Left lung (tissue), 10 donors: ENCODE results near the gene DCLRE1B. TPM values are rescaled to one million over a fixed set of nuclear protein-coding genes. Genes with fewer than 3 reads are reported as not detected.

ENCODE experiments used
- ATAC-seq: fragments of 200-7000 bp; cut with Tn5 transposase; one replicate; pipeline ENCODE4 v1.9.1; 2020; ENCODE audit warnings: moderate library complexity
- DNase-seq, 4 donors: peaks; one replicate each; pipeline ENCODE4 v3.0.0-alpha.2; 2013 to 2020
- H3K27ac ChIP-seq, 2 donors: fragments of 200-600 bp; sonication (generic) in 1 of 2; one replicate each; pipeline versions ENCODE4 v1.5.0 to v1.8.0; 2020 to 2021
- H3K27me3 ChIP-seq, 2 donors: fragments of 200-600 bp; sonication (generic) in 1 of 2; one replicate each; pipeline versions ENCODE4 v1.5.0 to v1.8.0; 2020 to 2021
- H3K36me3 ChIP-seq, 2 donors: fragments of 200-600 bp; sonication (generic) in 1 of 2; one replicate each; pipeline versions ENCODE4 v1.5.0 to v1.8.0; 2020 to 2021
- H3K4me1 ChIP-seq, 2 donors: fragments of 200-600 bp; one replicate each; pipeline ENCODE4 v1.8.0; 2021
- H3K4me3 ChIP-seq, 2 donors: fragments of 200-600 bp; sonication (generic) in 1 of 2; one replicate each; pipeline versions ENCODE4 v1.5.0 to v1.8.0; 2020 to 2021; ENCODE audit warnings: mild to moderate bottlenecking in 1 of 2
- H3K9me3 ChIP-seq, 2 donors: fragments of 200-600 bp; sonication (generic) in 1 of 2; one replicate each; pipeline versions ENCODE4 v1.5.0 to v1.8.0; 2020 to 2021
- intact Hi-C, 2 donors: fragments of 100-400 bp; cut with DNase I; formaldehyde crosslinking; loops; one replicate each; pipeline versions ENCODE4 v1.11.2 to v1.14.2; 2022
- polyA plus RNA-seq, 6 donors: library from polyadenylated mRNA; unstranded; fragments of 120-200 nt; gene quantifications; one replicate each; pipeline ENCODE4 v1.2.1, GENCODE V29; 2013; ENCODE audit not compliant: insufficient read length in 6 of 6
- total RNA-seq, 2 donors: library from RNA; stranded (reverse); fragmentation: NEBNext Ultra II Directional; extraction: Animal tissue kit (Norgen Biotek cat#: 25700); gene quantifications; one replicate each; pipeline ENCODE4 v1.2.1, GENCODE V29; 2021
- TF ChIP-seq, protein P1 (sequence below), 2 donors: fragments of 200-600 bp; sonication (generic) in 1 of 2; IDR thresholded peaks; one replicate each; pipeline versions ENCODE4 v1.5.0 to v1.8.0; 2021; ENCODE audit warnings: antibody characterized with exemption in 2 of 2
- donor health status: DM: no; HTN: yes; CAD: no.
- donor health status: DM: no; HTN: no; CAD: no.

The DCLRE1B gene
- total and polyA plus RNA-seq, 8 donors = 7.3 to 11.9 (median 9.8) TPM

DNA sequence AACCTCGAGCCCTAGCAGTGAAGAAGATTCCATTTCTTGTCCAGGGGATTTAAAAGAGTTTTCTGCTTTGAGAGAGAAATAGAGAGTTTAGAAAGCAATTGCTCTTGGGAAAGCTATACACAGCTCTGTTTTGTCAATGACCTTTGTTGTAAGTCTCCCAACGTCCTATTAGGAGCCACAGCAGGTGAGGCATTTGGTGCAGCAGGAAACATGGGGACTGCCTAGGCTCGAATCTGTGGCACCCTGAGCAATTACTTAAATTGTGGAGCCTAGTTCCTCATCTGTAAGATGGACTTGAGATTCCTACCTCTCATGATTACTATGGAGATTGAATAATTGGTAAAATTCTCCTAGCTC lies 8.2 kb downstream of the DCLRE1B start:
- no peak for DNase-seq

DNA sequence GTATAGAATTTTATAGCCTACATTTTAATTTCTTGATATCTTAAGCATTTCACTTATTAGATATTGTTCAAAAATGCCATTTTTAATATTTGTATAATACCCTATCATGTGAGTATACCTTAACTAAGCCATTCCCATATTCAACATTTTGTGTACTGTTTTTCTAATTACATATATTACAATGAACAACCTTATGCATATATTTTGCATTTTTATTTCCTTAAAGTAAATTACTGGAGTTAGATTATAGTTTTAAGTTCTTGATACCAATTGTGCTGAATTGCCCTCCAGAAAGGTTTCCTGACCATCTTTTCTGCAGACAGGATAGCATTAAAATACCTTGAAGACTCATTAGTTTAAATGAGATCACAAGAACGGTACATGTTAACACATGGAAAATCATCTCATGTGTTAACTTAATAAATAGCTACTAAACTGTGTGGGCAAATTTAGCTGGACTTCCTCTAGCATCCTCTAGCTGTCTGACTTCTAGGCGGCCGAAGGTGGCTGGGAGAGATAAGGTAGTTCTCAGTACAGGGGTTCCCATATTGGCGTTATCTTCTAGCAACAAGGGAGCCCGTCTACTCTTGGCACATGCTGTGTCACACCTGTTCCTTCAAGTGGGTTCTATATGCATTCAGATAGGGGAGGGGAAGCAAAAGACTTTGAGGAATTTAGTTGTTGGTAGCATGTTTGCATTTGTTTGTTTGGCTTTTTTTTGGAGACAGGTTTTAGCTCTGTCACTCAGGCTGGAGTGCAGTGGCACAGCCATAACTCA lies 8.9 kb downstream of the DCLRE1B start:
- Histone ChIP-seq H3K4me1 (peaks cover 0 to 17% of the 10 kb centered on the region in 2 donors), H3K4me3 (no peak overlapping the region), H3K9me3 (no peaks in the 10 kb centered on the region), H3K36me3 (peaks cover 0 to 32% of the 10 kb centered on the region in 2 donors), H3K27me3 (no peaks in the 10 kb centered on the region), H3K27ac (no peak overlapping the region)
- no peak for DNase-seq
- ATAC-seq = no peak
- TF ChIP-seq, protein P1, sequence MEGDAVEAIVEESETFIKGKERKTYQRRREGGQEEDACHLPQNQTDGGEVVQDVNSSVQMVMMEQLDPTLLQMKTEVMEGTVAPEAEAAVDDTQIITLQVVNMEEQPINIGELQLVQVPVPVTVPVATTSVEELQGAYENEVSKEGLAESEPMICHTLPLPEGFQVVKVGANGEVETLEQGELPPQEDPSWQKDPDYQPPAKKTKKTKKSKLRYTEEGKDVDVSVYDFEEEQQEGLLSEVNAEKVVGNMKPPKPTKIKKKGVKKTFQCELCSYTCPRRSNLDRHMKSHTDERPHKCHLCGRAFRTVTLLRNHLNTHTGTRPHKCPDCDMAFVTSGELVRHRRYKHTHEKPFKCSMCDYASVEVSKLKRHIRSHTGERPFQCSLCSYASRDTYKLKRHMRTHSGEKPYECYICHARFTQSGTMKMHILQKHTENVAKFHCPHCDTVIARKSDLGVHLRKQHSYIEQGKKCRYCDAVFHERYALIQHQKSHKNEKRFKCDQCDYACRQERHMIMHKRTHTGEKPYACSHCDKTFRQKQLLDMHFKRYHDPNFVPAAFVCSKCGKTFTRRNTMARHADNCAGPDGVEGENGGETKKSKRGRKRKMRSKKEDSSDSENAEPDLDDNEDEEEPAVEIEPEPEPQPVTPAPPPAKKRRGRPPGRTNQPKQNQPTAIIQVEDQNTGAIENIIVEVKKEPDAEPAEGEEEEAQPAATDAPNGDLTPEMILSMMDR (IDR thresholded peaks at IDR 0.05) = no peak
- intact Hi-C loops = no loop called here

More for the DNA sequence above, 8.2 kb downstream of the DCLRE1B start:
- Histone ChIP-seq H3K9me3 (no peaks in the 10 kb centered on the region), H3K27ac (peak overlapping the region; percentile 31 to 49), H3K27me3 (no peaks in the 10 kb centered on the region), H3K4me3 (no peak overlapping the region), H3K4me1 (peaks cover 0 to 18% of the 10 kb centered on the region in 2 donors), H3K36me3 (peaks cover 0 to 39% of the 10 kb centered on the region in 2 donors)
- intact Hi-C loops = no loop called here
- TF ChIP-seq, protein P1 (IDR thresholded peaks at IDR 0.05) = no peak
- ATAC-seq = no peak

DNA sequence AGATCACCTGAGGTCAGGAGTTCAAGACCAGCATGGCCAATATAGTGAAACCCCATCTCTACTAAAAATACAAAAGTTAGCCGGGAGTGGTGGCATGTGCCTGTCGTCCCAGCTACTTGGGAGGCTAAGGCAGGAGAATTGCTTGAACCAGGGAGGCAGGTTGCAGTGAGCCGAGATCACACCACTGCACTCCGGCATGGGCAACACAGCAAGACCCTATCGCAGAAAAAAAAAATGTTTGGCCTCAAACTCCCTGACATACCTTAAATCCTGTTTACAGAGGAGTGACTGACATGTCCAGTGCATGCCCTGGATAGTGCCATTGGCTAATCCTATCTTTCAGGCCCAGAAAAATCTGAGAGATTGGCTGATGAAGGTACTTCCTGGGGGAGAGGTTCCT lies 11.8 kb downstream of the DCLRE1B start:
- DNase-seq (no peak), ATAC-seq (no peak)
- no peak overlapping the region for H3K27ac ChIP-seq
- no peaks in the 10 kb centered on the region for H3K27me3 ChIP-seq
- peaks cover 0 to 9% of the 10 kb centered on the region in 2 donors for H3K36me3 ChIP-seq
- TF ChIP-seq, protein P1 (IDR thresholded peaks at IDR 0.05) = no peak
- peaks cover 0 to 11% of the 10 kb centered on the region in 2 donors for H3K4me1 ChIP-seq
- H3K9me3 ChIP-seq = no peaks in the 10 kb centered on the region
- intact Hi-C loops = no loop called here
- H3K4me3 ChIP-seq = no peak overlapping the region

DNA sequence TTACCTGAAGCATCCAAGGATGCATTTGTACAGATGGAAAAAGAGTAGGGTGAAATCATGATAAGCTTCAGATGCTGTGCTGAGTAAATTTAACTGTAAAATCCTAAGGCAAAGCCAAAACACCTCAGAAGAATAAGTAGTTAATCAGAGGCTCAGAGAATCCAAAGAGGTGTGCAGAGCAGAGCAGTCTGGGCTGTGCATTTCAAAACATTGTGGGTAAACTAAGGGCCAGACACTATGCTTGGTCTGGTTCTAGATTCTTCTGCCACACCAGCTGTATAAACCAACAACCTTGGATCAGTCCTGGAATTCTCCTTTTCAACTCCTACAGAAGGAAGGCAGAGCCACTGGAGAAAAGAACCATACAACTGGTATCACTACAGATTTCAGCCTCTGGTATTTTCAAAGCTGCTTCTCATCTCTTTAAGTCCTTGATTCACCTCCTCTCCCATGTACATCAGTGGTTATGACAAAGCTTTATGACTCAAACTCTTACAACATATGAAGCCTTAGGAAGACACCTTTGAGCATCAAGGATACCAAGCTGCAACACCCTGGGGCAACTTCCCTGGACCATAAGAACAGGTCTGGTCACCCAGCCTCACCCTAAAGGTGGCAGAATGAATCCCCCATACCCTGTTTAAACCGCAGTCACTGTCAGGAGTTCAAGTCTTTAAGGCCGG lies 12.4 kb downstream of the DCLRE1B start:
- Histone ChIP-seq H3K4me1 (peaks cover 0 to 6% of the 10 kb centered on the region in 2 donors), H3K36me3 (peaks cover 0 to 3% of the 10 kb centered on the region in 2 donors), H3K4me3 (no peak overlapping the region), H3K27ac (no peak overlapping the region), H3K9me3 (no peaks in the 10 kb centered on the region), H3K27me3 (no peaks in the 10 kb centered on the region)
- DNase-seq = no peak
- no peak for ATAC-seq
- TF ChIP-seq, protein P1 (IDR thresholded peaks at IDR 0.05) = no peak
- intact Hi-C loops = no loop called here

DNA sequence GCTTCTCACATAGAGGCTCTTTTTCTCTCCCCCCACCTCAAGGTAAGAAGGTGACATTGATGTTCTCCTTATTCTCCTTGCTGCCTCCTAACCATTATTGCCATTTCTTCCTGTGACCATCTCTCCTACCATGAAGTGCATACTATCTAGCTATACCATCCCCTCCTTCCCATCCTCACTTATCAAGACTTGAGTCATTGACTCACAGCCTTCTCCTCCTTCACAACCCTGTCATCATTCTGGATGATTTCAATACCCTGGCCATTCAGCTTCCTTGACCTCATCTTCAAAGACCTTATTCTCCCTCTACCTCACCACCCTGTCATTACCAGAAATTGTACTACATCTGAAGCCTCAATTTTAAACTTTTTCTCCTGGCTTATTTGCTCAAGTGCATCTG lies 13.1 kb downstream of the DCLRE1B start:
- Histone ChIP-seq H3K27ac (no peak overlapping the region), H3K36me3 (no peaks in the 10 kb centered on the region), H3K9me3 (no peaks in the 10 kb centered on the region), H3K4me3 (no peak overlapping the region), H3K4me1 (no peaks in the 10 kb centered on the region), H3K27me3 (no peaks in the 10 kb centered on the region)
- ATAC-seq (no peak), DNase-seq (no peak)
- TF ChIP-seq, protein P1 (IDR thresholded peaks at IDR 0.05) = no peak
- intact Hi-C loops = no loop called here
